Amygdala (tissue), 56 donors: ENCODE measurements around the gene TNFRSF25.
"Not testable (repeated sequence)": the region's sequence is repeated elsewhere in the genome, so short reads cannot be mapped to it uniquely, and the experiment has no call there.

ENCODE experiments used
- DNase-seq, 56 donors: peaks; one replicate each; lab custom pipeline; 2025; lab: John Stamatoyannopoulos, UW

The TNFRSF25 gene

DNA sequence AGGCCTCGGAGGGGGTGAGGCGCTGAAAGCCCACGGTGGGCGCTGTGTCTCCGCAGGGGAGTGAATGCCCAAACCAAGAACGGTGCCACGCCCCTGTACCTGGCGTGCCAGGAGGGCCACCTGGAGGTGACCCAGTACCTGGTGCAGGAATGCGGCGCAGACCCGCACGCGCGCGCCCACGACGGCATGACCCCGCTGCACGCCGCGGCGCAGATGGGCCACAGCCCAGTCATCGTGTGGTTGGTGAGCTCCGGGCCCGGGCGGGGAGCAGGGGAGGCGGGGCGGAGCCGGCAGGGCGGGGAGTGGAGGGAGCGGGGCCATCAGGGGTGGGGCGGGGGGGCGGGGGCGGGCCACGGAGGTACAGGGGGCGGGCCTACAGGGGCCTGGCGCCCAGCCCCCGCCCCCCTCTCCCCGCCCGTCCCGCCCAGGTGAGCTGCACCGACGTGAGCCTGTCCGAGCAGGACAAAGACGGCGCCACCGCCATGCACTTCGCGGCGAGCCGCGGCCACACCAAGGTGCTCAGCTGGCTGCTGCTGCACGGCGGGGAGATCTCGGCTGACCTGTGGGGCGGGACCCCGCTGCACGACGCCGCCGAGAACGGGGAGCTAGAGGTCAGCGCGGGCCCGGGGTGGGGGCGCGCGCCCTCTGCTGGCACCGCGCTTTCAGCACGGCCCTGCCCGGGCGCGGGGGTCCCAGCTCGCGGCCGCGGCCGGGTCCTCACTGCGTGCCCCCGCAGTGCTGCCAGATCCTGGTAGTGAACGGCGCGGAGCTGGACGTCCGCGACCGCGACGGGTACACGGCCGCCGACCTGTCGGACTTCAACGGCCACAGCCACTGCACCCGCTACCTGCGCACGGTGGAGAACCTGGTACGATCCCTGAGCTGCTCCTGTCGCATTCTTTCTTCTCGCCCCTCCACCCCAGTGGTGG is 25.5 kb downstream of the TNFRSF25 start:
- DNase-seq, result no peak

DNA sequence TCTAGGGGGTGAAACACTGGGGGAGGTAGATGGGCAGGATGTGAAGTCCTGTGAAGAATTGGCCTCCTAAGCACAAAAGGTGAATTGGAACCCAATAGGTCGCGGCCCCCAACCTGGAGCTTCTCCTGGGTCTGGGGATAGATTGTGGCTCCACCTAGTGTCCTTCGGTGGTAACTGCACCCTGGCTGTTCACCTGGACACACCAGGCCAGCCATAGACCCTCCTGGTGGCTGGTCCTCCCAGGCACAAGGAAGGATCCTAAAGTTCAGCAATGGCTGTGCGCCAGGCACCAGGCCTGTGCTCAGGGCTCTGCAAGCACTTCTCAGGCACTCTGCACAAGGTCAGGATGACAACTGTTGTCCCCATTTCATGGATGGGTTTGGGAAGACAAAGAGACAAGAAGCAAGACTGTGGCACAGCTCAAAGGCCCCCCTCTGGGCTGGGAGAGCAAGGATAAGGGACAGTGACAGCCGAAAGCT is 27.9 kb downstream of the TNFRSF25 start:
- peak in 31 of 56 donors; percentile 4 to 55 (median 24) for DNase-seq

DNA sequence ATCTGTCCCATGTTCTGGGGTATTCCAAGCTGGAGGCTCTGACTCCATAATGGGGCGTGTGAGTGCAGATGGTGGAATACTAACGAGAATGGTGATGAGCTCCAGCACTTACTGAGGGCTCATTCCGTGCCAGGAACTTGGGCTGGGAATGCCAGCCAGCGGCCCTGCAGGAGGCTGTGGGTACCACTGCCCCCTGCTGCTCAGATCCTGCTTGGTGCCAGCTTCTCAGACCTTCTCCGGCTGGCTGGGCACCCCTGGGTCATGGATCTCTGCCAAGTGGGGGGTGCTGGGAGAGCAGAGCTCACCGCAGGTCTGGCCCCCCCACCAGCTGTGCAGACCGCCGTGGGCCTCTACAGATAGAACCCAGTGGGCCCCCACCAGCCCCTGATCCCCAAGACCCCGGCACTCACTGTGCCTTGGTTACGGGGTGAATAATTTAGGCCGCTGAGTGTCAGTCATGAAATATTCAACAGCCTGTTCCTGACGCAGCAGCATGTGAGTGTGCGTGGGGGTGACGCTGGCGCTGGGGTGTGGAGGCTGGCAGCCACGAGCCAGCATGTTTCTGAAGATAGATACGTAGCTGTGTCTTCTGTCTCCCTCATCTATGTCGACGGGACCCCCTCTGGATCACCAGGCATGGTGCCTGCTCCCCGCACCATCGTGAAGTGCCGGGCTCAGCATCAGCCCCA is 28.8 kb downstream of the TNFRSF25 start:
- DNase-seq, result peak in 47 of 56 donors; percentile 7 to 80 (median 47)

DNA sequence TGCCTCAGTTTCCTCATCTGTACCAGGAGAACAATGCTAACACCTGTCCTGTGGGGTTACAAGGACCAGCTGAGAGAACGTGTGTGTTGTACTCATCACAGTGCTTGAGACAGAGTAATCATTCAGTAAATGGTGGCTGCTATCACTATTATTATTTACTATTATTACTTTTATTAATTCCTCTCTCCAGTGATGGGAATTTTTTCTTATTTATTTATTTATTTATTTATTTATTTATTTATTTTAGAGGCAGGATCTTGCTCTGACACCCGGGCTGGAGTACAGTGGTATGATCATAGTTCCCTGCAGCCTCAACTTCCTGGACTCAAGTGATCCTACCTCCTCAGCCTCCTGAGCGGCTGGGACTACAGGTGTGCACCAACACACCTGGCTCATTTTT is 29.7 kb downstream of the TNFRSF25 start:
- DNase-seq, result not testable (repeated sequence)

DNA sequence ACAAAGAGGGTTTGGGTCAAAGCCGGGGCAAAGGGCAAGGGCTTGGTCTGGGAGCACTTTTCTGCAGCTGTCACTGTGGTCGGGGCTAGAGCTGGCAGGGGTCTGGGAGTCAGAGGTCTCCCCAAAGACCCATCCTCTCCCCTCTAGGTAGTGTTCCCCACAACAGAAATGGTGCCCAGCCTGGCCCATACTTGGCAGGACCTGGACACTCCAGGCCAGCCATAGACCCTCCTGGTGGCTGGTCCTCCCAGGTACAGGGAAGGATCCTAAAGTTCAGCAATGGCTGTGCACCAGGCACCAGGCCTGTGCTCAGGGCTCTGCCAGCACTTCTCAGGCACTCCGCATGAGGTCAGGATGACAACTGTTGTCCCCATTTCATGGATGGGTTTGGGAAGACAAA is 30.4 kb downstream of the TNFRSF25 start:
- no peak for DNase-seq

DNA sequence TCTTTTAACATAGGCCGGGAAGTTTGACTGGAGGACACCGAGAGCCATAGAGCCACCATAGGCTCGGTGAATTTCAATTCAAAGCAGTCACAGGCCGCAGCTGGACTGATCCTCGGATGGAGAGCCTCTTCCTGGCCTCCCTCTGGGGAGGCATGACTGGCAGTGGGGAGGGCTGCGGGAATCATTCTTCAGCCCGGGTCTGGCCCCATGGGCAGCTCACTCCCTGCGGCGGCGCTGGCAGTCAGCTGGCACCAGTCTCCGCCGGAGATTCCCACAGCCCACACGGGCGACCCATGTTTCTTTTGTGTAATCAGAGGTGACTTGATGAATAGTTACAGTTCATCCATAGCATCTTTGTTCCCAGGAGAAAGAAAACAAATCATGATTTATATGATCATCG is 30.8 kb downstream of the TNFRSF25 start:
- no peak for DNase-seq

DNA sequence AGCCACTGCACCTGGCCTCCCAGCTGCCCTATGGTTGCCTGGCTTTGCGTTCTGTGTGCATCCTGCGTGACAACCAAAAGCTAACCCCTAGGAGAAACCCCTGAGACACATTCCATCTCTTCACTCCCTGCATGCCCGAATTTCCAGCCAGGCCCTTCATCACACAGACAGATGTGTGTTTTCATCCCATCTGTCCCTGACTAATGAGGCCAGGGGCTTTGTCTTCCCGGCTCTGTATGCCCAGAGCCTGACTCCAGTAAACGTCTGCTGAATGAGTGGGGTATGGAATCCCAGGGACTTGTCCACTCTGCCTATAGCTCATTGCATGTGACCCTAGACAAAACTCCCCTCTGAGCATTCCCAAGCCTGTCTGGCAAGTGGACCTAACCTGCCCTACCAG is 31.8 kb downstream of the TNFRSF25 start:
- DNase-seq, result no peak

DNA sequence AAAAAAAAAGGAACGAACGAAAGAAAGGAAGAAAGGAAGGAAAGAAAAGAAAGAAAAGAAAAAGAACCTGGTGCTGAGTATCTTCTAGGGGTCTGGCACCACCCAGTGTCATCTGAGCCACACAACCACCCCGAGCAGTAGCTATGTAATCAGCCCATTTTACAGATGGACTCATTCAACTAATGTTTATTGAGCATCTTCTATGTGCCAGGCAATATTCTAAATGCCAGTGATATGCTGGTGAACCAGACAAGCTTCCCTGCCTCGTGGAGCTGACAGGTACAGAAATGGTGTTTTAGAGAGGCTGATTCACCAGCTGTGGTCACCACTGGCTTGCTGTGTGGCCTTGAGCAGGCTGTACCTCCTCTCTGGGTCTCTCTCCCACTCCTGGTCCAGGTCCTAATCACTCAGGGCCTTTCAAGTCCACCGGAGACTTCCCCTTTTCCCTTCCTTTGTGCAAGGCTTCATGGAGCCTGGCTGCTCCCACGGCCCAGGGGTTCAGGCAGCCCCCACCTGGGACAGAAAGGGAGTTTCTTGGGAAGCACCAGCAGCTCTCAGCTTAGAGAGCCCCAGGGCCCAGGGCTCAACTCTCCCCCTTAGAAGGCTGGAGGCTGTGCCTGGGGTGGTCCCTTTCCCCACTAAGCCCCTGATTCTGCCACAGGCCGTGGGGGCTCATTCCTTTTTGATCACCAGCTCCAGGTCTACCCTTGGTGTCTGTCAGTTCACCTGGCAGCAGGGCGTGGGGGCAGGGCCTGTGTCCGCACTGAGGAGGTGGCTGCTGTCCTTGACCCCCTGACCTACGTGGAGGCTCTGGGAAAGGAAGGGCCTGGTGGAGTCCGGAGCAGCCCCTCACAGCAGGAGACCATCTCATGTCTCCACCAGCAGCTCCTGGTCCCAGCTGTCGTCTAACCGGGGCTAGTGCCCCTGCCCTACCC is 34.1 kb downstream of the TNFRSF25 start:
- not testable (repeated sequence) for DNase-seq

DNA sequence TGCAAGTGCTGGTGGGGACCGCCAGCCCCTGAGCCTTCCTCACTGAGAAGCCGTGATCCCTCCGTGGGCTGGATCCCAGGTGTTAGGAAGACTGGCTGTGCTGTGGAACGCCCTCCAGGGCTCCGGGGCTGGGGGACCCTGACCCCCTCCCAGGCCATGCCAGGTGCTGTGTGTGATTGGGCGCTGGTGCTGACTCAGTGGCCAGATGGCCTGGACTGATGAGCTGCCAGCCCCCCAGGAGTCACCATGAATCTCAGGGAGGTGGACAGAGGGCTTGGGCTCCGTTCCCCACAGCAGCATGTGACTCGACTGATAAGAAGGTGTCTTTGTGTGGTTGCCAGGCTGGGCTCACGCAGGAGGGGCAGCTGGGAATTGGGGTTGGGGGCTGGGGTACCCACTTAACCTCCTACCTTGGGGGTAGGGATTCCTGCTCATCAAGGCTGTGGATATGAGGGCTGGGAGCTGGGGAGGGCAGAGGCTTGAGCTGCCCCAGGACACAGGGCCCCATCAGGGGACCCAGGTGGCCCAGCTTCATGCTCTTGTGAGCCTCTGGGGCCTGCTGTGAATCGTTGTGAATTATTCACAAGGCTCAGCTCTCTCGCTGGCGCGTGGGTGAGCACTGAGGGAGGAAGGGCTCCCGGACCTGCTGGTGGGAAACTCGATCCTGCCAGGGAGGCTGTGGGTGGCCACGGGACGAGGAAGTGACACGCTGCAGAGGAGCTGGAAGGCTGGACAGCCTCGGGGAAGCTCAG is 36.1 kb downstream of the TNFRSF25 start:
- peak in 13 of 56 donors; percentile 2 to 24 (median 18) for DNase-seq

DNA sequence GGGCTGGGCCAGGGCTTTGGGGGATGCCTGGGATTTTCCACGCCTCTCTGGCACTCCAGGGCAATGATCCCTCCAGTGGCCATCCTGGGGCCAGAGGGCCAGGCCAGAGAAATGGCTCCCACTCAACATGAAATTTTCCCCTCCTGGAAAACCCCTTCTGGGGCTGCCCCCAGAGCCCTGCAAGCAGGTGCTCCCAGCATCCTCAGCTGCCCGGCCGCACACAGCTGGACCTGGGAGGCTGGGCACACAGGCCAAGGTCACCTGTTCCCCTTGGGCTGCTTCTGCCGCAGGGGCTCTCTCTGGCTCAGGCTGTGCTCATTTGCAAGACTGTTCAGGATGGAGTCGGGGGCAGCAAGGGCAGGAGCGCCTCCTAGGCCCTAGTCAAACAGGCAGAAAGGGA is 37.5 kb downstream of the TNFRSF25 start:
- DNase-seq, result not testable (repeated sequence)

DNA sequence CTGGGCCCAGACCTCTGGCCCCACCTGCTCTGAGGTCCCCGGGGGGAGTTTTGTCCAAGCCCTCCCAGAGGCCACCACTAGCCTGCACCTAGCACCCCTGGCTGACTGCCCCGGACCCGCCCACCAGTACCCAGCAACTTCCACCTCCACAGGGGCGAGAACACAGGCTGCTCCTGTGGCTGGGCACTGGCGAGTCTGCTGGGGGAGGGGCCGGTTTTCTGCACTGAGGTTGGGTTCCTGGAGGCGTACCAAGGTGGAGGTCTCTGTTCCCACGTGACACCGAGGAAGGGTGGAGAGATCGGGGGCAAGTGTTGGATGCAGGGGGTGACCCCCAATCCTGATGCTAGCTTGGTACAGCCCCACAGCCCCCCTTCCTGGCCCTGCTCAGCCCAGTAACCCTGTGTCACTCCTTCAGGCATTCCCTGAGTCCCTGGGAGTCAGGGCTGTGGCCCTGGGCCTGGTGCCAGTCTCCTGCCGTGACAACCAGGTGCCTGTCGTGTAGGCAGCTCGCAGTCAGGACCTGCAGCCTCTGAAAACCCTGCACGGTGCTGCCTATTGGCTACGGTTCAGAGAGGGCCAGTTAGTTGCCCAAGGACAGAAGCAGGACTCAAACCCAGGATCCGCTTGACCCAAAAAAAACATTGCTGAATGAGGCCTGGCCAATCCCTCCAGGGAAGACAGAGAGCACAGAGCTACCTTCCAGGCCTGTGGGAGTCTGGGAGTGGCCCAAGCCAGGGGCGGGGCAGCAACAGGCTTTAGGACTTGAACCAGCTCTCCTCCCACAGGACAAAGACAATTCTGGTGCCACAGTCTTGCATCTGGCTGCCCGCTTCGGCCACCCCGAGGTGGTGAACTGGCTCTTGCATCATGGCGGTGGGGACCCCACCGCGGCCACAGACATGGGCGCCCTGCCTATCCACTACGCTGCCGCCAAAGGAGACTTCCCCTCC is 38.3 kb downstream of the TNFRSF25 start:
- DNase-seq, result no peak

DNA sequence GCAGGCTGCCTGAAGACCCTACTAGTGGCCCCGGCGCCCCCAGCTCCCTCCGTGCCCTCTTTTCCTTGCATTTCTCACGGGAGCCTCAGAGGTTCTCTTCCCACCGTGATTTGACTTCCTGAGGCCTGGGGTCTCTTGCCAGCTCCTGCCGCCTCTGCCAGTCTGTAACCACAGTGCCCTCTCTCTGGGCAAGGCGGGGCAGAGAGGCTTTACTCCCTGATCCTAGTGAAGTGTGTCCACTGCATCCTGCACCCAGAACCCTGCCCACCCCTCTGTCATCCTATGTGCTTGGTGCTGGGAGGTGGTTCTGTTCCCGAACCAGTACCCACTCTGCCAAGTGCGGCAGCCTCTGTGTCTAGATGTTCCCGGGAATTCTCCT is 39.0 kb downstream of the TNFRSF25 start:
- no peak for DNase-seq

DNA sequence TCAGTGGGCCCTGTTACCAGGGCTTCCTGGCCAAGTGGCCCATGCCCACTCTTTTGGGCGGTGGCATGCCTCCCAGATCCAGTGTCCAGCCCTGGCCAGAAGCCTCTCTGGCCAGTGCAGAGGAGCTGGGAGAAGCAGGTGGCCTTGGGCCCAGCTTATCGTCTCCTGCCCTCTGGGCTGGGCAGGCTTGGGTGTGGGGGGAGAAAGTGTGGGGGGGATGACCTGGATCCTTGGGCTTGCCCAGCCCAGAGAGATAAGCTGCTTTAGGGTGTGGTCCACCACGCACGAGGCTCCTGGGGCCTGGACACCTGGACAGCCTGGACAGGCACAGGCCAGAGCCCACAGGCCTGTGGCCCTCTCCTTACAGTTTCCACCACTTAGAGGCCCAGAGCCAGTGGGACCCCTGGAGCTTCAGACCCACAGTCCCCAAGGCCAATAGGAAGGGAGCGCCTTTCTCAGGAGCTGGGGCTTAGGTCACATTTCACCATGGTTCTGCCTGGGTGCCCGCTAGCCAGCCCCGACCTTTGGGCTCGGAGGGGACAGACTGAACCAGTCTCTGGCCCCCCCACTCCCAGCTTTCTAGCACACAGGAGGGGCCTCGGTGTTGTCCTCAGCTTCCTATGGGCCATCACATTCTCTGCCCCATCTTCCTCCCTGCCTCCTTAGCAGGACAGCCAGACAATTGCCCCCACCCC is 39.5 kb downstream of the TNFRSF25 start:
- no peak for DNase-seq

DNA sequence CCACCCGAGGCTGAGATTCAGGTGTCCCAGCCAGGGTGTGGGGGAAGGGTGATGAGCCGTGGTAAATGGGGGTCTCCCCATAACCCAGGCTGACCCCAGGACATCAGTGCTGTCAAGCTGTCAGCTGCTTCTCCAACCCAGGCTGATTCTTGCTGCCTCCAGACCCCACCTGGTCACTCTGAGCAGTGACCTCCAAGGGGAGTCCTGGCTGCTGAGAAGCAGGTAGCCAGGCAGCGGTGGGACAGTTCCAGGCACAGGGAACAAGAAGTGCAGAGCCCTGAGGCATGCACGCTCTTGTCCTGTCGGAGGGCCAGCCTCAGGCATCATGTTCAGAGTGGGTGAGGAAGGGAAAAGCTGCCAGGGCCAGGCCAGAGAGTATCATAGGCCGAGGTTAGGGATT is 40.3 kb downstream of the TNFRSF25 start:
- no peak for DNase-seq

DNA sequence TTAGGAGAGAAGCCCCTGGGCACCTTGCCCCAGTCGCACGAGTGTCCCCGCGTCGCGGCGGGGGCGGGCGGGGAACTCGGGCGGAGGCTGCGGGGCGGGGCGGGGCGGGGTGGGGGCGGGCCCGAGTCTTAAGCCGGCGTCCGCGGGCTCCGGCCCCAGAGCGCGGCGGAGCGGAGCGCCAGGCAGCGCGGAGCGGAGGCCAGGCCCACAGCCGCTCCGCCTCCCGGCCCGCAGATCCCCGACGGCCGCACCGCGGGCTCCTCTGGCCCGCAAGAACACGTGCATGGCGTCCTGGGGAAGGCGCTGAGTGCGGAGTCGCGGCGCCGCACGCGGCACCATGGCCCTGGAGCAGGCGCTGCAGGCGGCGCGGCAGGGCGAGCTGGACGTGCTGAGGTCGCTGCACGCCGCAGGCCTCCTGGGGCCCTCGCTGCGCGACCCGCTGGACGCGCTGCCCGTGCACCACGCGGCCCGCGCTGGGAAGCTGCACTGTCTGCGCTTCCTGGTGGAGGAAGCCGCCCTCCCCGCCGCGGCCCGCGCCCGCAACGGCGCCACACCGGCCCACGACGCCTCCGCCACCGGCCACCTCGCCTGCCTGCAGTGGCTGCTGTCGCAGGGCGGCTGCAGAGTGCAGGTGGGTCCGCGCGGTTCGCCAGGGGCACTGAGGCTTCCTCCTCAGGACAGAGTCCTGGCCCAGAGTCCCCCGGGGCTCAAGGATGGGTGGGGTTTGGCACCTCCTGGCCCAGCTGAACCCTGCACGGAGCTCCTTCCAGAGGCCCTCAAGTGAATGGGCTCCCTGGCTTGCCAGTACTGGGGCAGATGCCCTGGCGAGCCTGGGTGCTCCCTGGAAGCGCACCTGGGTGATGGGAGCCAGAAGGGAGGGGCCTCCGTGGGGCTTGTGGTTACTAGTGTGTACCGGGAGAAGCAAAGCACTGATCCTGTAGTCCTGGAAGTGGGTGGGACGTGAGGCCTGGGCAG is 41.1 kb downstream of the TNFRSF25 start, which contains the start of gene ESPN:
ESPN (plus strand) TSS at position 158 of the 975 bp plus-strand sequence; CDS start at position 338, 180 bp downstream.
- no peak for DNase-seq

DNA sequence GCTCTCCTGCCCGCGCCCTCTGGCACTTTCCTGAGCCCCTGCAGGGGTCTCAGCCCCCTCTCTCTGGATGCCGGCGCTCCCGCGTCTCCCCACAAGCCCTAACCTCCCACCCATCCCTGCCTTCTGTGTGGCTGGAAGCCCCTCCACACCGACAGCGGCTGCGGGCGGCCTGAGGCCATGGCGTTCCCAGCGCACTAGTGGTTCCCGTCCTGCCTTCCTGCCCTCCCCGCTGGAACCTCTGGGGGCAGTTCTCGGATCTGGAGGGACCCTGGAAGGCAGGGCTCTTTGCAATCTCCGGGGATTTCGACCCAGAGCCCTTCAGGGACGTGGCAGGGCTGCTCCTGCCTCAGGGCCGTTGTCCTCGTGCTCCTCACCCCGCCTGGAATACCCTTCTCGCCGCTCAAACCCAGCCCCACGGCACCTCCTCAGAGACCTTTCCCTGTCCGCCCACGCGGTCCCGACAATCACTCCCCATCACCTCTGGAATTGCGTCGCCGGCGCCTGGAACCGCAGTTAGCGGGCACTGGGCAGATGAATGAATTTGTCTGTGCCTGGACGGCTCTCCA is 41.9 kb downstream of the TNFRSF25 start:
- DNase-seq, result no peak
